Cerebellar nuclear complex (tissue), 1 donor: ENCODE data around the gene E2F1.
"Not testable (repeated sequence)": the region's sequence is repeated elsewhere in the genome, so short reads cannot be mapped to it uniquely, and the experiment has no call there.

Experiments used
- DNase-seq, 2 experiments: peaks; one replicate each; lab custom pipeline; 2025; lab: John Stamatoyannopoulos, UW

Gene E2F1

DNA sequence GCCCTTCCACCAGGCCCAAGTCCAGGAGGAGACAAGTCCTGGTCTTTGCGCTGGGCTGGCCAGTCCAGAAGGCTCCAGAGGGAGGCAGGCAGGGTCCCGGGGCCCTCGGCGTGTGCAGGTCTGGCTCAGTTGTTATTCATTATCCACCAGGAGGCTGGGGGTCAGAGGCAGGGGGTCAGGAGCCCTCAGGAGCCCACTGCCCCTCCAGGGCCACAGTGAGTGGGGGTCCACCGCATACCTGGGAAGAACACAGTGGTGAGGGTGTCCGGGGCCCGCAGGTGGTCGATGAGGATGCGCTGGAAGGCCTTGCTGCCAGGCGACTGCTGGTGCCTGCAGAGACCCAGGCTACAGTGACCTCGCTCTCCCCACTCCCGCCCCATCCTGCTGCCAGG, 28.5 kb downstream of the E2F1 start:
- DNase-seq: no peak

DNA sequence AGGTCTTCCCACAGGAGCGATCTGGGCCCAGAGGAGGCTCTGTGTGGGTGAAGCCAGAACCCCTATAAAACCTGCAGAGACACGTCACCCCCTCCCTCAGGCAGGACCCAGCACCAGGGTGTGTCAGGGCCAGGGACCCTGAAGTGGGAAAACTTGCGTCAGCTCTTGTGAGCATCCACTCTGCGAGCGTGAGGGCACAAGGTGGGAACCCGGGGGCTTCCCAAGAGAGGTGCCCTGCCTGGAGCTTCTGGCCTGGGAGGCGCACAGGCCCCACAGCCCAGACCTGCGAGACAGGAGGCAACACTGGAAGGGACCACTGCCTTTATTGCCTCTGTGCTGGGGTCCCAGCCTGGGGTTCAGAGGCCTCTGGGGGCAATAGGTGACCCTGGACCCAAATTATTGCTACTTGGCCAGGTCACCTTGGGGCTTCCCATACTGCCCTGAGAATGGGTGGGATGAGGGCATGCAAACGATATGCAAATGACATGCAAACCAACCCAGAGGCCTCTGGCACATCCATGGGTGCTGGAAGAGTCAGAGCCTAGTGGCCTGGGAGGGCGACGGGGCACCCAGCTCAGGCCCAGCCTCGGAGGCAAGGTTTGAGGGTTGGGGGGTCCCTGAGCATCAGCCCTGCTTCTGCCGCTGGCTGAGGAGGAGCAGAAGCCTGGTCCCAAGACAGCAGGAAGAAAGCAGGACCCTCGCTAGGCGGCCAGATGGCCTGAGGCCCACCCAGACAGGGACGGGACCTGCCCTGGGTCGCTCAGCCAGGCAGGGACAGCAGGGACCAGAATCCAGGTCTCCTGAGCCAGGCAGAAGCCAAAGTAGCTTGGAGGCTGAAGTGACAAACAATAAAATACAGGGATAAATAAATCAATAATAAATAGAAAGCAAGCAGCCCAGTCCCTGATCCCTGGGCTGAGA, 29.1 kb downstream of the E2F1 start:
- no peak for DNase-seq

DNA sequence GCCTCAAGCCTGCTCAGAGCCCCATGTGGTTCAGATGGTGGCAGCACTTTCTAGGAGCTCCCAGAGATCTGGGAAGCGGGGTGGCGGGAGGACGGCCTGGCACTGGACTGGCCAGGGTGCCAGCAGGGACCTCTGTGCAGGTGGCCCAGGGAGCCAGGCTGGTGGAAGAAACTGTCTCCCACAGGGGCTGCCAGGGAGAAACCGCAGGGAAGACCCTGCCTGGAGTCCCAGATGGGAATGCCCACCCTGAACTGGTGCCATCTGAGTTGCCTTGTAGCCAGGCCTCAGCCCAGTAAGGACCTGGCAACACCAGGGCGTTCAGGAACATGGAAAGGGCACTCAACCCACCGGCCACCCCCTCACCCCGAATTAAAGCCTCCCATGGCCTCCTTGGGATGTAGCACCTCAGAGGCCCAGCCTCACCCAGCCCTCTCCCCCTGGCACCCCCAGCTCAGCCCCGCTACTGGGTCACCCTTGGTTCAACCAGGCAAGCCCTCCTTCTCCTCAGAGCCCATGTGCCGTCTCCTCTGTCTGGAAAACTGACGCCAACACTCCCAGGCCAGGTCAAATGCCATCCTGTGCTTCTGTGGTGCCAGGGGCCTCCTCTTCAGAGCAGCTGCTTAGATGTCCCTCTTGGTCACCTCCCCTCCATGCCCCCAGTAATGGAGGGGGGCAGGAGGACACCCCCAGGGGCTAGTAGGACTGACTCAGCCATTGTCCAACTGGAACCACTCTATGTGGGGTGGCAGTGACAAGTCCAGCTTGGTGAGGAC, 30.0 kb downstream of the E2F1 start:
- no peak for DNase-seq

- DNase-seq: no peak
Measured at GRCh38 chr20:33655164-33655563, 31.0 kb downstream of the E2F1 start.

GRCh38 chr20:33654680-33655161, 31.5 kb downstream of the E2F1 start:
- no peak for DNase-seq

DNA sequence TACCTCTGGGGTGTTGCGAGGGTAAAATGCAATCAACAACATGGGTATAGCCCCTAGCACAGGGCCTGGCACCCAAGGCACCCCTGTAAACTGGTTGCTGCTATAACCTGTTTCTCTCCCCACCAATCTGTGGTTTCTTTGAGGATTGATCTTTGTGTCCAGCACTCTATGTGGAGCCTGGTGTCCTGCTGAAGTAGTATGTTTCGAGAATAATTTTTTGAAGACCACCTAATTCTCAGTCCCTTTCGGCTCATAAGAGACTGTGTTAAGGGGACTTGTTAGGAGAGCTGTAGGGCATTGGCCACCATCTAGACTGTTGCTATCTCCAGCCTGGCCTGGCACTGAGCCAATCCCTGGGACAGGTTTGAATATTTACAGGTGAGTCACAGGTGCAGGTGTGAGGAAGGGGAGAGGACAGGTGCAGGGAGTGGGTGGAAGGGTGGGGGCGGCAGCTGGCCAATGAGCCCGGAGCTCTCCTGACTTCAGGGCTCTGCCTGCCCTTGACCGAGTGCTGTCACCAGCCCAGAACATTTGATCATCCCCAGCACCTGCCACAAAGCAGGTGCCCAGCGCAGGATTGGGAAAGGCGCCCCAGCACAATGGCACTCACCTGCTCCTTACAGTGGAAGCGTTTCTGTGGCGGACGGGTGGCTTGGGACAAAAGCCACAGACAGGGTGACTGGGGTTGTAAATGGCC, 32.1 kb downstream of the E2F1 start:
- no peak for DNase-seq

DNA sequence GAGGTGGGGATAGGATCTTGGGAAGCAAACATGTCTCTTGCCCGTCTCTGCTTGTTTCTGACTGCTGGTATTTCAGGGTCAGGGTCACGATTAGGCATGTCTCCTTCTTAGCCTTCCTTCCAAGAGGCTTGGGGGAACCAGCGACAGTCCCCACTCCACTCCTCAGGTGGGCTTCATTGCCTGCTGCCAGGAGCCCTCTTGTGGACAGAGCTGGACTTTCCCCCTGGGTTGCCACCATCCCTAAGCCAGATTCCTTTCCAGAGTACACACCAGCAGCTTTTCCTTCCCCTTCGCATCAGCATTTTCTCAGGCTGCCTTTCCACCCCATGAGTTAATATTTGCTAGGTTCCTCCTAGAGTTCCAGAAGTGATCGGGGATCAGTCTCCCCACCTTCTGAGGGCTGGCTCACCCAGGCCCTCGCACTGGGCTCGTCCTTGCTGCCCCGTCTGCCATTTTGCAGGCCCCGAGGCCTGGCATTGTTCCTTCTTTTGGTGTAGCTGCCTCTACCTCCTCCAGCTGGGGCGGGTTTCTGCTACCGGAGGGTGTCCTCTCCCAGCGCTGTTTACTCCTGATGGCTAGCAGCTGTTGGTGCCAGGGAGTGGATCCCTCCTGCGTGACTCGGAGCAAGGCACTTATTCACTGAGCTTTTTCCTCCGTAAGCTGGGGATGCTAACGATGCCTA, 32.8 kb downstream of the E2F1 start:
- DNase-seq: no peak

DNA sequence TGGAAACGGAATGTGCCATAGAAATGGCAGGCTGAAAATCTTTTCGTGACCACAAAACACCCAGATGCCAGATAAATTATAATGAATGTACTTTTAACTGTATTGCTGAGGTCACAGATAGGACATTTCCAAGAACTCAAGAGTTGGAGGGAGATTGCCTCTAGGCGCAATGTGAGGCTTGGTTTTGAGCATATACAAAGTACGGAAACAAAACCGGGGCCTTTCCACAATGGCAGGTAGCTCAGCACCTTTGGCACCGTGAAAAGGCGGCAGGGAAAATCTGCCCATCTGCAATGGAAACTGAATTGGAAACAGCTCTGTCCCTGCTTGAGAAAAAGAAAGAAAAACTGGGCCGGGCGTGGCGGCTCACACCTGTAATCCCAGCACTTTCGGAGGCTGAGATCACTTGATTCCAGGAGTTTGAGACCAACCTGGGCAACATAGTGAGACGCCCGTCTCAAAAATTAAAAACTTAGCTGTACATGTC, 34.6 kb downstream of the E2F1 start:
- DNase-seq: no peak

GRCh38 chr20:33650753-33651561, 35.2 kb downstream of the E2F1 start:
- DNase-seq: no peak

- no peak for DNase-seq
Measured at GRCh38 chr20:33650111-33650752, 36.0 kb downstream of the E2F1 start.

GRCh38 chr20:33649201-33649681, 36.9 kb downstream of the E2F1 start:
- no peak for DNase-seq

- DNase-seq: no peak
Measured at GRCh38 chr20:33648396-33649004, 37.7 kb downstream of the E2F1 start.

DNA sequence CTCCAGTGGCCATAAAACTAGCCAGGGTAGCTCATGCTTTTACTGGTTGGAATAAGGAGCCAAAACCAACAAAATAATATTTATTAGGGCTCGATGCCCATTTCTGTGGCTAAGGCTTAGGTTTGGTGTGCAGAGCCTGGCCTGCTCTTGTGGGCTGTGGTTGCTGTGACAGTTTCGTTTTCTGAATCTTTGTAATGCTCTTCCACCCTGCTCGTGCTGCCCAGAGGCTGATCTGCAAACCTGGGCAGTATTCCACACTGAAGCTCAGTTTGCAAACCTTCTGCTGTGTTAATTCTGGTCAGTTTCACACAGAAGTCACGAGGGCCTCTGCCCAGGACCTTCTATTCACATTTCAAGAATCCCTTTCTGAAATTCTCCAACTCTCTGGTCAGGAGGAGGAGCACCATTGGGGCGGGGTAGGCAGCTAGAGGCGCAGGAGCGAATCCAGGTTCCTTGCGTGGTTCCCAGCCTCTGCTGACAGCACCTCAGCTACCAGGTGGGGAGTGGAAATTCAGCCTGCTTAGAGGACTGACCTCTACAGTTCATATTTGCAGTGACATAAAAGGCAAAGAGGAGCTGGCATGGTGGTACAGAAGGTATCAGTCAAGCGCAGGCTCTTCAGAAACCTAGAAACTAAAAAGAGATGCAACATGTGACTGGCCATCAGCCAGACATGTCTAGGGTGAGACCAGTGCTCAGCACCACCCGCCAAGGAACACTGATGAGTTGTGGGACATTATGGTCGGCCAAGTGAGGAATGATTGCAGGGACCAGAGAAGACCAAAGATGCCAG, 38.4 kb downstream of the E2F1 start:
- DNase-seq: no peak

GRCh38 chr20:33646959-33647602, 39.1 kb downstream of the E2F1 start:
- DNase-seq: not testable (repeated sequence)

DNA sequence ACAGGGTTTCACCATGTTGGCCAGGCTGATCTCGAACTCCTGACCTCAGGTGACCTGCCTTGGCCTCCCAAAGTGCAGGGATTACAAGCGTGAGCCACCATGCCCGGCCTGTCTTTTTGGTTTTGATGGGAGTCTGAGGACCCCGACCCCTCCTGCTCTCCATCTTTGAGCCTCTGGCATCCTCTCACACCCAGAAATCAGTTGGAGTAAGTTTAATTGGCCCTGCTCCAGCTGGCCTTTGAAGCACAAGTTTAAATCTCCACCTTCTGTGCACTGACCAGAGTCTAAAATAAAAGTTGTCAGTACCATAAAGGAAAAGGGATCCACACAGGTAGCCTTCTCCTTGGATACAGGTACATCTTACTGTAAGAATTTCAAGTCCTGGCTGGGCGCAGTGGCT, 40.0 kb downstream of the E2F1 start:
- DNase-seq: no peak

DNA sequence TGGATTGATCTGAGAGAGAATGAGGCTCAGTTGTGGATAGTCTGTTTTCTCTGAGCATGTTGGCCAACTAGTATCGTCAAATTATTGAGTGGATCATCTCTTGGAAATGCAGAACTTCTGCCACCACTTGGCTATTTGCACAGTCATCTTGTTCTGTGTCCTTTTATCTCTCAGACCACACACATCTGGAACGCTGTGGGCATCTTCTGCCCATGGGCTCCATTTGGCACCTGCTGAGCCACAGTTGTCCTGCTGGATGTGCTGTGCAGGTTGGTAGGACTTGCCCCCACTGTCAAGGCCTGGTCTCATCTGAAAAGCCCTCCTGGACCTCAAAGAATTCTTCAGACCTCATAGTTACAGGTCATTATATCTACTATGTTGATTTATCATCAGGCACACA, 40.8 kb downstream of the E2F1 start:
- no peak for DNase-seq

DNA sequence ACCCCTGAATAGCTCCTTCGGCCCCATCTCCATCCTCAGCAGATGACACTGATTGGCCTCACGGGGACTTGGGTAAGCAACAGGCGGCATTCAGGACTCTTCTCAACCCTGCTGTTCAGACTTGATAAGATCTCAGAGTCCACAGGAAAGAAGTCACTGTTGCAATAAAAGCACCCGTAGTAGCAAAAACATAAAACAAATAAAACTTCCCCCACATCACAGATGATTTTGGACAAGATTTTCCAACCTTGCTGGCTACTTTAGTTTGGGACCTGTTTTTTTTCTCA, 41.2 kb downstream of the E2F1 start:
- no peak for DNase-seq

DNA sequence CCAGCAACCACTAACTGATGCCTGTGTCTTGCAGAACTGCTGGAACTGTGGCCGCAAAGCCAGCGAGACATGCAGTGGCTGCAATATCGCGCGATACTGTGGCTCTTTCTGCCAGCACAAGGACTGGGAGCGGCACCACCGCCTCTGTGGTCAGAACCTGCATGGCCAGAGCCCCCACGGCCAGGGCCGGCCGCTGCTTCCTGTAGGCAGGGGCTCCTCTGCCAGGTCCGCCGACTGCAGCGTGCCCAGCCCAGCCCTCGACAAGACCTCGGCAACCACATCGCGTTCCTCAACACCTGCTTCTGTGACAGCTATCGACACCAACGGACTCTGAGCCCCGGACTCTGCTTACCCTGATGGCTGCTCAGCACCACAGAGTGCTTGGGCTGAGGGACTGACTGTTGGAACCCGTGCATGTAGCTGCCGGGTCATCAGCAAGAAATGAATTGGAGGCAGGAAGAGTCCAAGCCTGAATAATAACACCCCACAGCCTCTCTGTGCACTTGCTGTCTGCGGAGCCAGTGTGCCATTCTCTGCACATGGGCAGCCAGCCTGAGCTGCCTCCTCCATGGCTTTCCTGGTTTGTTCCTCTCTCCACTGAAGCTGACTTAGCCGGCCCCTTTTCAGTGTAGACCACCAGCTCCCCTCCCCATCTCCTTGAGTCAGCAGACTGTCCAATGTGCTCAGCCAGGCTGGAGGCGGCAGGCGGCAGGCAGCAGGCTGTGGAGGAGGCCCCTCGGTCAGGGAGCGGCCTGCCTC, 41.7 kb downstream of the E2F1 start:
- DNase-seq: no peak
